ENCODE results near the gene UGT1A7. TPM values are rescaled to one million over a fixed set of nuclear protein-coding genes. Genes with fewer than 3 reads are reported as not detected.

The UGT1A7 gene
- total RNA-seq, 2 donors from 2014 or later = not detected

Other genes starting within 250 kb of the UGT1A7 start
- gene USP40, start 115.1 kb upstream of the UGT1A7 start, total RNA-seq = 10 to 100 TPM; 11.3 to 13.5 TPM
- gene UGT1A8, start 64.3 kb upstream of the UGT1A7 start, total RNA-seq = under 1 TPM in 1 of 2 donors, not detected in 1; 0.42 TPM
- under 1 TPM in 1 of 2 donors, not detected in 1; 0.16 TPM for gene UGT1A10, start 45.5 kb upstream of the UGT1A7 start, total RNA-seq
- under 1 TPM in 1 of 2 donors, not detected in 1; 0.19 TPM for gene UGT1A9, start 10.0 kb upstream of the UGT1A7 start, total RNA-seq
- not detected for gene UGT1A6, start 11.0 kb downstream of the UGT1A7 start, total RNA-seq
- gene UGT1A5, start 31.0 kb downstream of the UGT1A7 start, total RNA-seq = not detected
- gene UGT1A4, start 36.8 kb downstream of the UGT1A7 start, total RNA-seq = not detected
- gene UGT1A3, start 47.1 kb downstream of the UGT1A7 start, total RNA-seq = not detected
- gene UGT1A1, start 78.4 kb downstream of the UGT1A7 start, total RNA-seq = not detected
- not detected for gene MROH2A, start 96.4 kb downstream of the UGT1A7 start, total RNA-seq
- gene HJURP, start 172.6 kb downstream of the UGT1A7 start, total RNA-seq = 100 to 1,000 TPM in 1 of 2 donors, 10 to 100 TPM in 1; 90.4 to 147 TPM
- under 1 TPM in 1 of 2 donors, not detected in 1; 0.21 TPM for gene TRPM8, start 235.5 kb downstream of the UGT1A7 start, total RNA-seq

Data from activated T-helper 17 cell treated with anti-CD3 and anti-CD28 coated beads, Interleukin-2, amount 50 U/mL, for 72 hours (primary cell).